Hematopoietic multipotent progenitor cell treated with erythropoietin and hydrocortisone succinate and interleukin-3 and kit ligand, for 17 days (in vitro differentiated cells): ENCODE measurements around the gene HAVCR1.
"Not testable (repeated sequence)": the region's sequence is repeated elsewhere in the genome, so short reads cannot be mapped to it uniquely, and the experiment has no call there.

Source experiments
- DNase-seq: peaks from one replicate; pipeline ENCODE4 v3.0.0-alpha.2; 2015; ENCODE audit warnings: low spot score

Gene HAVCR1

GRCh38 chr5:157049605-157050004 lies 9.3 kb downstream of the HAVCR1 start:
- DNase-seq, result no peak

- no peak for DNase-seq
Observed at GRCh38 chr5:157047898-157048297, 11.0 kb downstream of the HAVCR1 start.

- DNase-seq, result not testable (repeated sequence)
Observed at GRCh38 chr5:157047016-157047415, 11.9 kb downstream of the HAVCR1 start.

- no peak for DNase-seq
Observed at GRCh38 chr5:157046041-157046440, 12.9 kb downstream of the HAVCR1 start.

- DNase-seq, result no peak
Observed at GRCh38 chr5:157045601-157046000, 13.3 kb downstream of the HAVCR1 start.

DNA sequence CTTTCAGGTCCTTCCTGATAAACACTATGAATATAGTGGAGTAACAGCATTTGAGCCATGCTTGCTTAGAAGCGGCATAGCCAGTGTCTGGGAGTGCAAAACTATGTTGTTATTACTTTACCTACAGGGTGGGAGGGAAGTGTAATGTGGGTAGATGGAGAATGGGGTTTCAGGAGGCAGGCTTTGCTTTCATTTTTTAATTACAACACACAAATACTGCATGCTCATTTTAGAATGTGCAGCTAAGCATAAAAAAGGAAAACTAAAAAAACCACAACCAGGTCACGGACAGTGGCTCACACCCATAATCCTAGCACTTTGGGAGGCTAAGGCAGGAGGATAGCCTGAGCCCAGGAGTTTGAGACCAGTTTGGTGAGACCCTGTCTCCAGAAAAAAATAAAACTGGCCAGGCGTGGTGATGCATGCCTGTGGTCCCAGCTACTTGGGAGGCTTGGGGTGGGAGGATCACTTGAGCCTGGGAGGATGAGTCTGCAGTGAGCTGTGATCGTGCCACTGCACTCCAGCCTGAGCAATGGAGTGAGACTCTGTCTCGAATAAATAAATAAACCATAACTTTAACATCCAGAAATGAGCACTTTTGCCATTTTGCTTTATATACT lies 20.2 kb downstream of the HAVCR1 start:
- DNase-seq, result no peak

- not testable (repeated sequence) for DNase-seq
Observed at GRCh38 chr5:157034106-157035072, 24.5 kb downstream of the HAVCR1 start.

DNA sequence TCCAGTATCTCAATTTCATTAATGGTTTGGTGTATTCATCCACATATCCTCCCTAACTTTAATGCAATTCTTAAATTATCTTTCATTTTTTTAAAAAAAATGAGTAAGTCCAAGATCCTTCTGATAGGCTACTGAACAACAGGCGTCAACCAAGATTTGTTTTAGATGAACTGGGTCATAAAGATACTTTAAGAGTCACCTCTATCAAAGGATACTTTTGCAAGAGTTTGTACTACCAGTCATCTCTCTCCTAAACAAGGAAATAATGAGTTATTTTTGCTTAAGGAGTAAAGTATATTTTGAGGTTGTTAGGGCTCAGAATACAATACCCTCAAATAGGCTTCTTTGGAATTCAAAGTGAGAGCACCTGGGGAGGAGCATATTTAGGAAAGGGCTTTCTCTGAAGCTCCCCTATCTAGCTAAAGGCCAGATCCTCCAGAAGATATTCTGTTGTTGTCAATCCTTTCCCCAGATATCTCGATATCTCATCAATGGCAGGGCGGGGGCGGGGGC lies 25.8 kb downstream of the HAVCR1 start:
- DNase-seq, result no peak

DNA sequence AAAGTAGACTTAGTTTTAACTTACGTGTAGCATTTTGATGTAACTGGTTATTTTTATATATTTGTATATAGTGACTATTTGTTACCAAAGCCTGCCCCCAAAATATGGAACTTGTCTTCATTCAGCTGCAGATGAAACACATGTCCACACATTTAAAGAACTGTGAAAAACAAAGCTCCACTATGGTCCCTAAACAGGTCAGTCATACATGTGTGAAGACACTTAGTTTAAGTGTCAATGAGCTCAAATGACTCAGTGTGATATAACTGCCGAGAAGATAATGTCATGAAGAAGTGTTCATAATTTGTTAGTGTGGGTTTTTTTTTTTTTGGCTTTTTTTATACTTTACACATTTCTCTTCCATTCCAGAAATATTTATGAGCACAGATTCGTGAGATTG lies 28.2 kb downstream of the HAVCR1 start:
- no peak for DNase-seq

GRCh38 chr5:157029457-157029856 lies 29.5 kb downstream of the HAVCR1 start:
- DNase-seq, result no peak

DNA sequence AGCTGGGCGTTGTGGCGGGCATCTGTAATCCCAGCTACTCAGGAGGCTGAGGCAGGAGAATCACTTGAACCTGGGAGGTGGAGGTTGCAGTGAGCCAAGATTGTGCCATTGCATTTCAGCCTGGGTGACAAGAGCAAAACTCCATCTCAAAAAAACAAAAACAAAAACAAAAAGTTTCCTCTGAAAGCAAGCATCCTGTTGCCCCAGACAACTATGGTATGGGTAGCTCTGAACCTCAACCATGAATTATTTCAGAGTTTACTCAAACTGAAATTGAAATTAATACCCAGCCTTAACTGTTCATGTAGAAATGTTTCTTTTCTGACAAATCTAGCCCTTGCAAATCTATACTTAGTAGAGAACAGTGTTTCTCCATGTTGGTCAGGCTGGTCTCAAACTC lies 31.3 kb downstream of the HAVCR1 start:
- DNase-seq, result not testable (repeated sequence)

DNA sequence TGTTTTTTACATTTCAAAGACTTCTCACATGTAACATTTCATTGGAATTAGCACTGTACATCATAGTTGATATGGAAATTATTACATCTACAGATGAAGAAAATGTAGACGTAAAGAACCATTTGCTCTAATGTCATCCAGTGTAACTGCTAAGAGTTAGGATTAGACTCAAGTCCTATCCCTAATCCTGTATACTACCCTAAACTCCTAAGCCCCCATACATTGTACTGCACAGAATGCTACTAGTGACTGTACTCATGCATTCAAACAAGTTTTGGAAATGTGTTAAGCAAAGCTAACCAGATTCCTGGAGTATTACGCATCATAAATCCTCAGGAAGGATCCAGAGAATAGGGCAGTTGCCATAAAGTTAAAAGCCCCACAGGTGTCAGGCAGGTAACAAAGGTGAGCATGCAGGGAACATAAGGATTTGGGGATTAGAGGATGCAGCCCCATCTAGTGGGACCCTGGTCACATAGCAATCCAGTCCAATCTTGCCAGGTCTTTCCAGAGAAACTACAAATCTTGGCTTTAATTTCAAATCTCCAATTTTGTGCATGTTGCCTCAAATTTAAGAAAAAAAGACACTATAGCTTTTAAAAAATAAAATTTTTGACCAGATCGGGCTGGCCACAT lies 32.0 kb downstream of the HAVCR1 start:
- no peak for DNase-seq

GRCh38 chr5:157025093-157025698 lies 33.7 kb downstream of the HAVCR1 start:
- no peak for DNase-seq

DNA sequence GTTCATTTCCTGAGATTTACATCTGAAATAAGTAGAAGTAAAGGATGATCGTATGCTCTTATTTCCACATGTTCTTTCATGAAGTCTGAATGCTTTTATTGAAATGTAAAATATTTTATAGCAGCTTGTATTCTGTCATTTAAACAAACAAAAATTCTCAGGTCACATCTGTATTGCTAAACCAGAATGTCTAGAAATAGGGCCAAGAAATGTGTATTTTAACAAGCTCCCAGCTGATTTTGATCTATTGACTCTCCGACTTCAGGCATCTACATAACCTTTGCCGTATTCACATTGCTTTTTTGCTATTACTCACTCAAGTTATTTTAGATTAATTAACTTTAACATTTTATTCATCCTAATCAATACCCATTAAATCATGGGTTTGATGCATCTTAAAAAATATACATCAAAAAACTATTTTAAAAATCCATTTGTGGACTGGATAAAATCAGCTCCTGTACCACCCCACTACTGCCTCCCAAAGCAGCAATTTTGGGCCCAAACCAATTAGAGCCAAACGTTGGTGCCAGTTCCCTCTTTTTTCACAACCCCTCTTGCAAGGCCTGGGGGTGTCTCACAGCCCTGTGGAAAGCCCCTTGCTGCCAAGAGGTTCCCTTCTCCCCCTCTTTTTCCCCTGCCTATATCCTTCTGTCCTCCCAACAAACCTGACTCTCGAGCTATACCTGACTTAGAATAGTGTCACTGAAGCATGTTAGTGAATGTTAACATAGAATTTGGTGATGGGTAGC lies 34.5 kb downstream of the HAVCR1 start:
- no peak for DNase-seq

- no peak for DNase-seq
Observed at GRCh38 chr5:157022024-157022423, 36.9 kb downstream of the HAVCR1 start.

DNA sequence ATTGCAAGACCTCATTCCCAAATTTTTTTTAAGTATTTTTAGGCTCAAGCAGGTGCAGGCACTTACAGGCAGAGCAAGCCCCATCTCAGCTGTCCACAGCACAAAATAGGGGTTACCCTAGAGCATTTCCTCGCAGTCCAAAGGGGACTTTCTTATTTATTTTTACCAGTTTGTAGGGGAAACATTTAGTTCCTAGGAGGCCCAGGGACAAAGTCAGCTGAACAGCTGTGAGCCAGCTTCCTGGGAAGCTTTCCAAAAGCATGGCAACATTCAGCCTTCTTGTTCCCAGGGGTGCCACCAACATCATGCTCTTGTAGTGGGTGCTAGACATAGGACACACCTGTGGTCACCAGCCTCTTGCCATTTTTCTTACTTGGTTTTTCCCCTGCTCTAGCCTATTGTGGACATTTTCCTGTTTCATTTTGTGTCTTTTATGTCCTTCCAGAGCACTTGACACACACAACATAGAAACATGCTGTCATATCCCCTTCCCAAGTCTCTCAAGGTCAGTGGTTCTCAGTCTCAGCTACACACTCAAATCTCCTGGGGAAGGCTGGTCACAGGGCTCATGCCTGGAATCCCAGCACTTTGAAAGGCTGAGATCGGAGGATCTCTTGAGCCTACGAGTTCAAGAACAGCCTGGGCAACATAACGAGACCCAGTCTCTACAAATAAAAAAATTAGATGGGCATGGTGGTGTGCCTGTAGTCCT lies 38.2 kb downstream of the HAVCR1 start:
- no peak for DNase-seq

DNA sequence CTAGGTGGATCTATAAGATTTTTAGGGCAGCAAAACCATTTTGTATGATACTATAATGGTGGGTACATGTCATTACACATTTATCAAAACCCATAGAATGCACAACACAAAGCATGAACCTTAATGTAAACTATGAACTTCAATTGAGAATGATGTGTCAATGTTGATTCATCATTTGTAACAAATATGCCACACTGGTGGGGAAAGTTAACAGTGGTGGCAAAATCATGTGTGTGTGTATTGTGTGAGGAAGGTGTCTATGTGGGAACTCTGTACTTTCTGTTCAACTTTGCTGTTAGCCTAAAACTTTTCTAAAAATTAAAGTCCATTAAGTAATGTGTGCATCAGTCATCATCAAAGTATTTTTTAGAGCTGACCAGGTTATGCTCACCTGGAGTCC lies 38.9 kb downstream of the HAVCR1 start:
- no peak for DNase-seq

GRCh38 chr5:157014143-157014542 lies 44.8 kb downstream of the HAVCR1 start:
- not testable (repeated sequence) for DNase-seq

DNA sequence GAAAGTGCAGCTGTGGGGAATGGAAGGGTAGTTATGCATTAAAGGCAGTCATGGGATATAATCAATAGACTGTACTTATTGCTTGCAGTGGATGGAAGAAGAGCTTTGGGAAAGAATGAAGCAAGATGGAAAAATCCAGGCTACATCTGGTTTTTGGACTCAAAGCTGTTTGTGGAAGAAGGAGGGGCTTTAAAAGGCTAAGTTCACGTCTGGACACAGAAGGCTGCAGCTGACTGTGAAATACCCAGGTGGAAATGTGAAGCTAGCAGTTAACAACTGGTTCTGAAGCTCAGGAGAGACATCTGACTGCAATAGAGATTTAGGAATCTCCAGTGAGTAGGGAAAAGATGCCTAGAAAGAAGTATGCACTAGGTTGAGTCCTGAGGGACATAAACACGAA lies 52.7 kb downstream of the HAVCR1 start:
- DNase-seq, result no peak

DNA sequence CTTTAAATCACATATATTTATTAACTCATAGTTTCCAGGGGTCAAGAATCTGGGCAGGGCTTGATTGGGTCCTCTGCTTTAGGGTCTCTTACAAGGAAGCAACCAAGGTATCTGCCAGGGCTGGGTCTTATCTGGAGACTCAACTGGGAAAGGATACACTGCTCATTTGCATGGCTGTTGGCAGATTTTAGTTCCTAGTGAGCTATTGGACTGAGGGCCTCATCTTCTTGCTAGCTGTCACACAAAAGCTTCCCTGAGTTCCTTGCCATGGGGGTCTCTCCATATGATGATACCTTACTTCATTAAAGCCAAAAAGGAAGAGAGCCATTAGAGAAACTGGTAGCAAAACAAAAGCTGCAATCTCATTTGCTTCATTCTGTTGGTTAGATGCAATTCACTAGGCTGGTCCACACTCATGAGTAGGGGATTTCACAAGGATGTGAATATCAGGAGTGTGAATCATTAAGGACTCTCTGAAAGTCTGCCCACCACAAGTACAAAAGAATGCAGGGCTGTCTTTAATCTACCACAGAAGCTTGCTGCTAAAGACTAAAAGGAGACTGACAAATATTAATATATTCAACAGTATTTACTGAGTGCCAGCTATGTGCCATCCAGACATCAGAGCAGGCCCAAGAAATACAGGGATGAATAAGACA lies 53.9 kb downstream of the HAVCR1 start:
- no peak for DNase-seq
